GM12878 (cell line): ENCODE results near the gene CLCN7. TPM values are rescaled to one million over a fixed set of nuclear protein-coding genes. Genes with fewer than 3 reads are reported as not detected.

ENCODE experiments used
- ATAC-seq: fragments of 200-7000 bp; cut with Tn5 transposase; 3 replicates; pipeline ENCODE4 v1.9.1; 2020; ENCODE audit warnings: mild to moderate bottlenecking, moderate library complexity
- BruUV-seq: library from RNA; stranded (reverse); fragments of 400-500 nt; replicated peaks from 2 replicates; lab custom pipeline; 2021; lab: Mats Ljungman, UMichigan
- CTCF ChIA-PET: fragments of 300-600 bp; sonication (Branson Sonifier 250); formaldehyde crosslinking; extraction: SDS; loops from one replicate; lab custom pipeline; 2021; ENCODE audit warnings: inconsistent platforms; lab: Yijun Ruan, JAX
- POLR2A ChIA-PET: fragments of 350-600 bp; formaldehyde crosslinking; extraction: SDS; loops from one replicate; lab custom pipeline; 2021; ENCODE audit warnings: inconsistent platforms; lab: Charles Lee
- RAD21 ChIA-PET: fragments of 300-600 bp; sonication (Branson Sonifier 250); formaldehyde crosslinking; loops from one replicate; lab custom pipeline; 2023; ENCODE audit warnings: antibody characterized with exemption; ENCODE audit not compliant: unreplicated experiment; lab: Charles Lee
- SMC1A ChIA-PET: fragments of 300-600 bp; sonication (Branson Sonifier 250); formaldehyde crosslinking; loops from one replicate; lab custom pipeline; 2023; ENCODE audit not compliant: unreplicated experiment, uncharacterized antibody; lab: Charles Lee
- DNase-seq: peaks from one replicate; pipeline ENCODE4 v3.0.0-alpha.2; 2011; ENCODE audit warnings: low read depth, low spot score
- FAIRE-seq: peaks from 3 replicates; lab custom pipeline; 2011; peaks lifted over from hg19 to GRCh38; lab: Jason Lieb, UNC
- H2AFZ ChIP-seq: 2 replicates; pipeline ENCODE4 v1.6.0; 2011; ENCODE audit warnings: low read depth, low read length, control low read depth; ENCODE audit not compliant: control insufficient read depth
- H3K27ac ChIP-seq: 2 replicates; pipeline ENCODE4 v1.5.1; 2011; ENCODE audit warnings: control low read depth; ENCODE audit not compliant: control insufficient read depth, insufficient read depth
- H3K27me3 ChIP-seq, 2 experiments: replicated peaks in 1 of 2; 2 replicates each; pipeline versions ENCODE4 v1.6.0 to v1.6.1; 2011; ENCODE audit warnings: low read length in 1 of 2; ENCODE audit not compliant: control insufficient read depth in 2 of 2, insufficient read depth in 2 of 2
- H3K36me3 ChIP-seq, 2 experiments: 2 replicates each; pipeline ENCODE4 v1.5.1; 2011; ENCODE audit warnings: low read length in 1 of 2; ENCODE audit not compliant: control insufficient read depth in 2 of 2, insufficient read depth in 2 of 2
- H3K4me1 ChIP-seq: 2 replicates; pipeline ENCODE4 v1.6.1; 2011; ENCODE audit warnings: mild to moderate bottlenecking, low read length, moderate library complexity, mixed read lengths; ENCODE audit not compliant: control insufficient read depth, insufficient read depth
- H3K4me2 ChIP-seq: 2 replicates; pipeline ENCODE4 v1.6.0; 2011; ENCODE audit warnings: control low read depth; ENCODE audit not compliant: control insufficient read depth, insufficient read depth
- H3K4me3 ChIP-seq: fragments of 200-600 bp; sonication (generic); 2 replicates; pipeline ENCODE4 v1.5.1; 2016
- H3K79me2 ChIP-seq: 2 replicates; pipeline ENCODE4 v1.6.0; 2011; ENCODE audit warnings: low read length; ENCODE audit not compliant: control insufficient read depth, insufficient read depth
- H3K9ac ChIP-seq: 2 replicates; pipeline ENCODE4 v1.8.0; 2011; ENCODE audit warnings: low read length, control low read depth, mixed read lengths; ENCODE audit not compliant: control insufficient read depth, insufficient read depth
- H3K9me3 ChIP-seq: replicated peaks from 3 replicates; pipeline ENCODE4 v1.5.1; 2011; ENCODE audit warnings: mild to moderate bottlenecking, low read length; ENCODE audit not compliant: control insufficient read depth, insufficient read depth
- H4K20me1 ChIP-seq: 2 replicates; pipeline ENCODE4 v1.6.0; 2011; ENCODE audit not compliant: control insufficient read depth, insufficient read depth
- BHLHE40 ChIP-seq, 2 experiments: fragments of 450-650 bp in 1 of 2; IDR thresholded peaks; 2 replicates each; pipeline ENCODE4 v1.6.1; 2011 to 2017; ENCODE audit warnings: low read depth in 2 of 2, borderline replicate concordance in 1 of 2, improper control_type of control experiment in 1 of 2, low read length in 1 of 2, mild to moderate bottlenecking in 1 of 2
- BMI1 ChIP-seq: fragments of 450-650 bp; IDR thresholded peaks from 2 replicates; pipeline ENCODE4 v1.6.1; 2016; ENCODE audit warnings: mild to moderate bottlenecking, moderate library complexity, borderline replicate concordance
- HDGF ChIP-seq: fragments of 450-650 bp; IDR thresholded peaks from 2 replicates; pipeline ENCODE4 v1.6.1; 2016; ENCODE audit warnings: antibody characterized with exemption
- KAT2A ChIP-seq: conservative IDR thresholded peaks from 2 replicates; pipeline ENCODE4 v1.6.1; 2011; ENCODE audit warnings: low read depth, low read length; ENCODE audit not compliant: control insufficient read depth
- NFYA ChIP-seq: IDR thresholded peaks from 2 replicates; pipeline ENCODE4 v1.6.1; 2011; ENCODE audit warnings: low read depth, mild to moderate bottlenecking, low read length, improper control_type of control experiment, borderline replicate concordance
- POLR2AphosphoS5 ChIP-seq: IDR thresholded peaks from 2 replicates; pipeline ENCODE4 v1.6.1; 2011; ENCODE audit warnings: mild to moderate bottlenecking, low read length, inconsistent platforms
- SREBF1 ChIP-seq: IDR thresholded peaks from 2 replicates; pipeline ENCODE4 v1.6.1; 2012; ENCODE audit warnings: mild to moderate bottlenecking, low read length
- SUPT20H ChIP-seq: IDR thresholded peaks from 2 replicates; pipeline ENCODE4 v1.6.1; 2011; ENCODE audit warnings: low read depth, mild to moderate bottlenecking, low read length, moderate library complexity, borderline replicate concordance; ENCODE audit not compliant: control insufficient read depth
- WGBS: methylation state at CpG from one replicate; pipeline ENCODE4 v1.1.6; 2016; ENCODE audit warnings: low lambda C conversion rate; ENCODE audit not compliant: insufficient replicate concordance, insufficient coverage; ENCODE audit errors: missing lambda C conversion rate; 5-methylcytosine and 5-hydroxymethylcytosine counted together
- in situ Hi-C: fragments of 300-500 bp; cut with MboI; formaldehyde crosslinking; loops from 9 replicates; pipeline ENCODE4 v1.14.3; 2018; ENCODE audit warnings: mixed read lengths
- intact Hi-C: fragments of 100-400 bp; cut with micrococcal nuclease; formaldehyde crosslinking; loops from one replicate; pipeline ENCODE4 v1.14.2; 2022; ENCODE audit not compliant: unreplicated experiment
- polyA plus RNA-seq, 11 experiments: library from polyadenylated mRNA; depleted of rRNA in 4 of 11; unstranded in 6 of 11; stranded (reverse) in 5 of 11; fragments of >200 nt; fragmentation: Nextera tagmentation in 4 of 11; fragmentation: Illumina TruSeq in 1 of 11; extraction: Ambion mirVana in 4 of 11; extraction: Trizol in 1 of 11; gene quantifications; 1 replicate in 1 of 11; 2 replicates in 10 of 11; pipeline versions ENCODE4 v1.2.1 to v1.2.3, GENCODE V29; 2011 to 2016; ENCODE audit warnings: inconsistent platforms in 2 of 11, missing spikeins in 2 of 11, low read depth in 1 of 11
- total RNA-seq, 4 experiments: library from RNA; depleted of rRNA in 3 of 4; stranded (reverse); fragments of >200 nt in 3 of 4; fragmentation: Illumina TruSeq in 1 of 4; extraction: Trizol in 1 of 4; gene quantifications; 2 replicates each; pipeline versions ENCODE4 v1.2.1 to v1.2.3, GENCODE V29; 2013 to 2021
- TF ChIP-seq, protein P1 (sequence below): IDR thresholded peaks from 2 replicates; pipeline ENCODE4 v1.6.1; 2012; ENCODE audit warnings: mild to moderate bottlenecking, low read depth, low read length
- TF ChIP-seq, protein P2 (sequence below): fragments of 450-650 bp; IDR thresholded peaks from 2 replicates; pipeline ENCODE4 v1.6.1; 2018; ENCODE audit warnings: borderline replicate concordance, mild to moderate bottlenecking; ENCODE audit not compliant: partially characterized antibody

CLCN7 gene
- total and polyA plus RNA-seq, 10 of the 15 experiments (the other 5 are each of a cell fraction or from before 2014, with no cell fraction given), result 0.04 to 62.5 (median 19.9) TPM

DNA sequence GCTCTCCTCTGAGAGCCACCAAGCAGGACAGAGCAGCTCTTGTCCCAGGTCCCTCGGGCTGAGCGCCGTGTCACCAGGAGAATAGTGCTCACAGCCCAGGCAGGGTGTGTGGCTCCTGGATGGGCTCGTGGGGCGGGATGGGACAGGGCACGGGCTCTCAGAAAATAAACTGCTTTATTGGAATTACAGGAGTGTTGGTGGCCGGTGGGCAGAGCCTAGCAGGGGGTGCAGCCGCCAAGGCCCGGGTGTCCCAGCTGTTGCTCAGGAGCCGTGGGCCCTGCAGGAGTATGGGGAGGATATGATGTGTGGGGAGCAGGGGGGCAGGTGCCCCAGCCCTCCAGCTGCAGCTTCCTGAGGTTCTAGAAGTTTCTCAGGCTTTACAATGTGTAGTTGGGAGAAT is 35.4 kb upstream of the CLCN7 start:
- Histone ChIP-seq H3K9ac (no peak overlapping the region), H3K36me3 (no peaks in the 10 kb centered on the region), H3K4me2 (no peak overlapping the region), H3K27ac (no peak overlapping the region), H2AFZ (no peak overlapping the region), H3K4me1 (no peaks in the 10 kb centered on the region), H4K20me1 (no peaks in the 10 kb centered on the region), H3K79me2 (no peaks in the 10 kb centered on the region), H3K27me3 (no peaks in the 10 kb centered on the region), H3K4me3 (no peak overlapping the region), H3K9me3 (no peaks in the 10 kb centered on the region; the same call in 2 of the 3 replicates)
- SMC1A ChIA-PET, result no interaction called here
- intact Hi-C loops, result no loop called here
- CTCF ChIA-PET, result interaction anchor here (0.6 kb wide), 1 partner anchor 767 kb away, joined by 3 read pairs; no protein-coding TSS in a partner anchor
- BruUV-seq, result no TSS peak
- FAIRE-seq (no peak), ATAC-seq (no peak), DNase-seq (no peak)
- RAD21 ChIA-PET, result no interaction called here
- POLR2A ChIA-PET, result no interaction called here
- in situ Hi-C loops, result no loop called here
- WGBS, result 94% methylated on average over 10 of the region's 10 CpGs
- TF ChIP-seq NFYA (no peak), BMI1 (no peak), SREBF1 (no peak)

DNA sequence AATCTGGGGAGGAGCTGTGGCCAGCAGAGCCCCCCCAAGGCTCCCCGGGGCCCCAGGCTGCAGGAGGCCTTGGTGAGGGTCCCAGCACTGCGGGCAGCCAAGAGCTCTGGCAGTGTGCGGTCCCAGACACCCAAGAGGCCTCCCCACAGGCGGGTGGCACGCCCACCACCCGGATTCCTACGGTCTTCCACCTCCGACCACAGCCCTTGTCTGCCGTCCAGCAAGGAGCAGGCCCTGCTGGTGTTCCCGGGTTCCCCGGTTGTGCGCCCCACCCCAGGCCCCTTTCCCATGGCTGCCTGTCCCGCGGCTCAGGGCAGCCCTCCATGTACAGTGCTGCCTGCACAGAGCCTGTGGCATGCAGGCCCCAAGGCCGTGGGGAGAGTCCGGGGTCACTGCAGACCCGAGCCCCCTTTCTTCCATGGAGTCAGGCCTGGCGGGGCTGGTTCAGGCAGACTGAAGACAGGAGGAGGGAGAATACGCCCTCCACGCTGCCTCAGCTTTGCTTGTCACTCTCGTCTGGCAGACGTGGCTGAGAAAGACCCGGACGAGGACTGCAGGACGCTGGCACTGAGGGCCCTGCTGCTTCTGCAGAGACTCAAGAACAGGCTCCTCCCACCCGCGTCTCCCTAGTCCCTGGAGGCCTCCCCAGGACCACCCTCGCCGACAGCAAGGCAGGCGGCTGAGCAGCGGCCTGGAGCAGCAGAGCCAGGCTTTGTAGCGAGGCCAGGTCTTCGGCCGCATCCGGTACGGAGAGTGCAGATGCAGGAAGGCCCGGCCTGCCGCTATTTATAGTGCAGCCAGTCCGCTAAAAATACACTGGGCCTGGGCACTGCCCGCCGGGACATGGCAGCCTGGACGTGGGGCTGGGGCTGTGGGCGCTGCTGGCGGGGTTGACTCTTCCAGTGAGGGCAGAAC is 34.7 kb upstream of the CLCN7 start:
- BruUV-seq, result no TSS peak
- Histone ChIP-seq H3K27me3 (no peaks in the 10 kb centered on the region), H4K20me1 (no peaks in the 10 kb centered on the region), H3K9ac (no peak overlapping the region), H3K27ac (no peak overlapping the region), H3K36me3 (no peaks in the 10 kb centered on the region), H3K4me3 (no peak overlapping the region), H3K4me2 (no peak overlapping the region), H3K9me3 (no peaks in the 10 kb centered on the region; the same call in 2 of the 3 replicates), H3K79me2 (no peaks in the 10 kb centered on the region), H3K4me1 (no peaks in the 10 kb centered on the region), H2AFZ (no peak overlapping the region)
- intact Hi-C loops, result no loop called here
- ChIA-PET POLR2A (no interaction called here), RAD21 (no interaction called here), CTCF (no interaction called here), SMC1A (no interaction called here)
- DNase-seq, result no peak
- no peak for FAIRE-seq
- WGBS, result 94% methylated on average over 44 of the region's 44 CpGs
- no peak for ATAC-seq
- in situ Hi-C loops, result no loop called here
- no peak for TF ChIP-seq POLR2AphosphoS5
- TF ChIP-seq KAT2A, result no peak
- TF ChIP-seq SUPT20H, result no peak
- TF ChIP-seq, protein P1, sequence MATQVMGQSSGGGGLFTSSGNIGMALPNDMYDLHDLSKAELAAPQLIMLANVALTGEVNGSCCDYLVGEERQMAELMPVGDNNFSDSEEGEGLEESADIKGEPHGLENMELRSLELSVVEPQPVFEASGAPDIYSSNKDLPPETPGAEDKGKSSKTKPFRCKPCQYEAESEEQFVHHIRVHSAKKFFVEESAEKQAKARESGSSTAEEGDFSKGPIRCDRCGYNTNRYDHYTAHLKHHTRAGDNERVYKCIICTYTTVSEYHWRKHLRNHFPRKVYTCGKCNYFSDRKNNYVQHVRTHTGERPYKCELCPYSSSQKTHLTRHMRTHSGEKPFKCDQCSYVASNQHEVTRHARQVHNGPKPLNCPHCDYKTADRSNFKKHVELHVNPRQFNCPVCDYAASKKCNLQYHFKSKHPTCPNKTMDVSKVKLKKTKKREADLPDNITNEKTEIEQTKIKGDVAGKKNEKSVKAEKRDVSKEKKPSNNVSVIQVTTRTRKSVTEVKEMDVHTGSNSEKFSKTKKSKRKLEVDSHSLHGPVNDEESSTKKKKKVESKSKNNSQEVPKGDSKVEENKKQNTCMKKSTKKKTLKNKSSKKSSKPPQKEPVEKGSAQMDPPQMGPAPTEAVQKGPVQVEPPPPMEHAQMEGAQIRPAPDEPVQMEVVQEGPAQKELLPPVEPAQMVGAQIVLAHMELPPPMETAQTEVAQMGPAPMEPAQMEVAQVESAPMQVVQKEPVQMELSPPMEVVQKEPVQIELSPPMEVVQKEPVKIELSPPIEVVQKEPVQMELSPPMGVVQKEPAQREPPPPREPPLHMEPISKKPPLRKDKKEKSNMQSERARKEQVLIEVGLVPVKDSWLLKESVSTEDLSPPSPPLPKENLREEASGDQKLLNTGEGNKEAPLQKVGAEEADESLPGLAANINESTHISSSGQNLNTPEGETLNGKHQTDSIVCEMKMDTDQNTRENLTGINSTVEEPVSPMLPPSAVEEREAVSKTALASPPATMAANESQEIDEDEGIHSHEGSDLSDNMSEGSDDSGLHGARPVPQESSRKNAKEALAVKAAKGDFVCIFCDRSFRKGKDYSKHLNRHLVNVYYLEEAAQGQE, result no peak
- no peak for TF ChIP-seq BHLHE40 (IDR thresholded peaks at IDR 0.05; ENCODE audit: borderline replicate concordance in 1 of 2, low read depth in 2 of 2, low read length in 1 of 2)
- no peak for TF ChIP-seq HDGF
- TF ChIP-seq, protein P2, sequence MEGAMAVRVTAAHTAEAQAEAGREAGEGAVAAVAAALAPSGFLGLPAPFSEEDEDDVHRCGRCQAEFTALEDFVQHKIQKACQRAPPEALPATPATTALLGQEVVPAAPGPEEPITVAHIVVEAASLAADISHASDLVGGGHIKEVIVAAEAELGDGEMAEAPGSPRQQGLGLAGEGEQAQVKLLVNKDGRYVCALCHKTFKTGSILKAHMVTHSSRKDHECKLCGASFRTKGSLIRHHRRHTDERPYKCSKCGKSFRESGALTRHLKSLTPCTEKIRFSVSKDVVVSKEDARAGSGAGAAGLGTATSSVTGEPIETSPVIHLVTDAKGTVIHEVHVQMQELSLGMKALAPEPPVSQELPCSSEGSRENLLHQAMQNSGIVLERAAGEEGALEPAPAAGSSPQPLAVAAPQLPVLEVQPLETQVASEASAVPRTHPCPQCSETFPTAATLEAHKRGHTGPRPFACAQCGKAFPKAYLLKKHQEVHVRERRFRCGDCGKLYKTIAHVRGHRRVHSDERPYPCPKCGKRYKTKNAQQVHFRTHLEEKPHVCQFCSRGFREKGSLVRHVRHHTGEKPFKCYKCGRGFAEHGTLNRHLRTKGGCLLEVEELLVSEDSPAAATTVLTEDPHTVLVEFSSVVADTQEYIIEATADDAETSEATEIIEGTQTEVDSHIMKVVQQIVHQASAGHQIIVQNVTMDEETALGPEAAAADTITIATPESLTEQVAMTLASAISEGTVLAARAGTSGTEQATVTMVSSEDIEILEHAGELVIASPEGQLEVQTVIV, result no peak
